Natural killer cell treated with Interleukin-12 subunit alpha and Interleukin-12 subunit beta and Interleukin-15 and Interleukin-18, amount 100 ng/mL, for 72 hours (primary cell): ENCODE measurements around the gene ARPP21. TPM values are rescaled to one million over a fixed set of nuclear protein-coding genes. Genes with fewer than 3 reads are reported as not detected.

Experiments used
- ATAC-seq, 2 donors: fragments of 150-1000 bp; cut with Tn5 transposase in 1 of 2; sonication (Bioruptor Pico), chemical (Tn5 transposase) in 1 of 2; 2 replicates each; pipeline ENCODE4 v1.10.0; 2021
- DNase-seq: peaks from one replicate; pipeline ENCODE4 v3.0.0; 2022; ENCODE audit warnings: low spot score
- H3K27ac Mint-ChIP-seq, 2 donors: 1 replicate in 1 of 2; 2 replicates in 1 of 2; pipeline ENCODE4 v1.8.0; 2022; ENCODE audit warnings: mixed read lengths in 2 of 2, mild to moderate bottlenecking in 1 of 2, moderate library complexity in 1 of 2
- H3K27me3 Mint-ChIP-seq, 2 donors: 1 replicate in 1 of 2; 2 replicates in 1 of 2; pipeline ENCODE4 v1.8.0; 2022; ENCODE audit warnings: mixed read lengths in 2 of 2
- H3K36me3 Mint-ChIP-seq: one replicate; pipeline ENCODE4 v1.8.0; 2022; ENCODE audit warnings: mixed read lengths
- H3K4me1 Mint-ChIP-seq, 2 donors: 1 replicate in 1 of 2; 2 replicates in 1 of 2; pipeline ENCODE4 v1.8.0; 2022; ENCODE audit warnings: low read depth in 2 of 2, mixed read lengths in 2 of 2, mild to moderate bottlenecking in 1 of 2
- H3K4me3 Mint-ChIP-seq: one replicate; pipeline ENCODE4 v1.8.0; 2022; ENCODE audit warnings: mixed read lengths
- H3K9me3 Mint-ChIP-seq: 2 replicates; pipeline ENCODE4 v1.8.0; 2022; ENCODE audit warnings: mixed read lengths
- total RNA-seq, 2 donors: library from RNA; stranded (reverse); gene quantifications; one replicate each; pipeline ENCODE4 v1.2.3, GENCODE V29; 2022

Gene ARPP21
- total RNA-seq, 2 donors from 2014 or later, result not detected

- Mint-ChIP-seq H3K27ac (no peak overlapping the region), H3K4me1 (no peaks in the 10 kb centered on the region), H3K4me3 (no peak overlapping the region), H3K9me3 (peaks cover 3% of the 10 kb centered on the region), H3K36me3 (no peaks in the 10 kb centered on the region), H3K27me3 (no peaks in the 10 kb centered on the region)
- ATAC-seq, result no peak
- no peak for DNase-seq
These were observed 35.3 kb downstream of the ARPP21 start for GRCh38 chr3:35674451-35675109.

GRCh38 chr3:35675206-35675605, 35.9 kb downstream of the ARPP21 start:
- no peak overlapping the region for H3K27ac Mint-ChIP-seq
- no peaks in the 10 kb centered on the region for H3K27me3 Mint-ChIP-seq
- no peaks in the 10 kb centered on the region for H3K4me1 Mint-ChIP-seq
- no peak for ATAC-seq
- no peak overlapping the region for H3K4me3 Mint-ChIP-seq
- no peak for DNase-seq
- H3K9me3 Mint-ChIP-seq, result peaks cover 3% of the 10 kb centered on the region
- H3K36me3 Mint-ChIP-seq, result no peaks in the 10 kb centered on the region

- no peaks in the 10 kb centered on the region for H3K27me3 Mint-ChIP-seq
- no peaks in the 10 kb centered on the region for H3K36me3 Mint-ChIP-seq
- H3K4me1 Mint-ChIP-seq, result no peaks in the 10 kb centered on the region
- peaks cover 3% of the 10 kb centered on the region for H3K9me3 Mint-ChIP-seq
- H3K4me3 Mint-ChIP-seq, result no peak overlapping the region
- ATAC-seq, result no peak
- DNase-seq, result no peak
- no peak overlapping the region for H3K27ac Mint-ChIP-seq
These were observed 36.3 kb downstream of the ARPP21 start for GRCh38 chr3:35675621-35676020.

- no peaks in the 10 kb centered on the region for H3K27me3 Mint-ChIP-seq
- ATAC-seq, result no peak
- no peaks in the 10 kb centered on the region for H3K4me1 Mint-ChIP-seq
- no peak overlapping the region for H3K27ac Mint-ChIP-seq
- no peak for DNase-seq
- H3K36me3 Mint-ChIP-seq, result no peaks in the 10 kb centered on the region
- H3K4me3 Mint-ChIP-seq, result no peak overlapping the region
- H3K9me3 Mint-ChIP-seq, result peaks cover 3% of the 10 kb centered on the region
These were observed 38.5 kb downstream of the ARPP21 start for GRCh38 chr3:35677797-35678196.

- Mint-ChIP-seq H3K4me1 (no peaks in the 10 kb centered on the region), H3K9me3 (peaks cover 3% of the 10 kb centered on the region), H3K4me3 (no peak overlapping the region), H3K27ac (no peak overlapping the region), H3K36me3 (no peaks in the 10 kb centered on the region), H3K27me3 (no peaks in the 10 kb centered on the region)
- DNase-seq, result no peak
- no peak for ATAC-seq
These were observed 39.4 kb downstream of the ARPP21 start for GRCh38 chr3:35678643-35679161.

GRCh38 chr3:35679409-35680080, 40.2 kb downstream of the ARPP21 start:
- Mint-ChIP-seq H3K4me3 (no peak overlapping the region), H3K36me3 (no peaks in the 10 kb centered on the region), H3K9me3 (peaks cover 3% of the 10 kb centered on the region), H3K4me1 (no peaks in the 10 kb centered on the region), H3K27ac (no peak overlapping the region), H3K27me3 (no peaks in the 10 kb centered on the region)
- ATAC-seq (no peak), DNase-seq (no peak)

- H3K9me3 Mint-ChIP-seq, result no peaks in the 10 kb centered on the region
- ATAC-seq (no peak), DNase-seq (no peak)
- no peaks in the 10 kb centered on the region for H3K27me3 Mint-ChIP-seq
- H3K4me3 Mint-ChIP-seq, result no peak overlapping the region
- H3K27ac Mint-ChIP-seq, result no peak overlapping the region
- no peaks in the 10 kb centered on the region for H3K36me3 Mint-ChIP-seq
- H3K4me1 Mint-ChIP-seq, result no peaks in the 10 kb centered on the region
These were observed 41.7 kb downstream of the ARPP21 start for GRCh38 chr3:35680866-35681650.

GRCh38 chr3:35685153-35685552, 45.8 kb downstream of the ARPP21 start:
- no peak for ATAC-seq
- H3K36me3 Mint-ChIP-seq, result no peaks in the 10 kb centered on the region

GRCh38 chr3:35688826-35689225, 49.5 kb downstream of the ARPP21 start:
- ATAC-seq, result no peak
- Mint-ChIP-seq H3K4me1 (no peaks in the 10 kb centered on the region), H3K4me3 (no peak overlapping the region), H3K36me3 (no peaks in the 10 kb centered on the region), H3K27me3 (no peaks in the 10 kb centered on the region), H3K9me3 (no peaks in the 10 kb centered on the region), H3K27ac (no peak overlapping the region)
- no peak for DNase-seq

More at GRCh38 chr3:35685153-35685552, 45.8 kb downstream of the ARPP21 start:
- Mint-ChIP-seq H3K4me3 (no peak overlapping the region), H3K27ac (no peak overlapping the region), H3K4me1 (no peaks in the 10 kb centered on the region), H3K9me3 (no peaks in the 10 kb centered on the region), H3K27me3 (no peaks in the 10 kb centered on the region)
- DNase-seq, result no peak

- H3K4me3 Mint-ChIP-seq, result no peak overlapping the region
- H3K27ac Mint-ChIP-seq, result no peak overlapping the region
- no peaks in the 10 kb centered on the region for H3K27me3 Mint-ChIP-seq
- DNase-seq, result no peak
- H3K36me3 Mint-ChIP-seq, result no peaks in the 10 kb centered on the region
- H3K9me3 Mint-ChIP-seq, result peaks cover 1% of the 10 kb centered on the region
- no peak for ATAC-seq
- H3K4me1 Mint-ChIP-seq, result no peaks in the 10 kb centered on the region
These were observed 50.9 kb downstream of the ARPP21 start for GRCh38 chr3:35690271-35690670.

GRCh38 chr3:35705904-35706303, 66.6 kb downstream of the ARPP21 start:
- H3K9me3 Mint-ChIP-seq, result peaks cover 5% of the 10 kb centered on the region
- no peaks in the 10 kb centered on the region for H3K4me1 Mint-ChIP-seq
- DNase-seq (no peak), ATAC-seq (no peak)
- H3K27me3 Mint-ChIP-seq, result no peaks in the 10 kb centered on the region
- no peak overlapping the region for H3K4me3 Mint-ChIP-seq
- H3K36me3 Mint-ChIP-seq, result no peaks in the 10 kb centered on the region
- no peak overlapping the region for H3K27ac Mint-ChIP-seq

GRCh38 chr3:35707904-35708303, 68.6 kb downstream of the ARPP21 start:
- Mint-ChIP-seq H3K27me3 (no peaks in the 10 kb centered on the region), H3K4me1 (no peaks in the 10 kb centered on the region), H3K9me3 (peaks cover 2% of the 10 kb centered on the region), H3K27ac (no peak overlapping the region), H3K4me3 (no peak overlapping the region), H3K36me3 (no peaks in the 10 kb centered on the region)
- DNase-seq (no peak), ATAC-seq (no peak)

GRCh38 chr3:35708394-35709271, 69.3 kb downstream of the ARPP21 start:
- Mint-ChIP-seq H3K36me3 (no peaks in the 10 kb centered on the region), H3K4me1 (no peaks in the 10 kb centered on the region), H3K27ac (no peak overlapping the region), H3K4me3 (no peak overlapping the region), H3K27me3 (no peaks in the 10 kb centered on the region), H3K9me3 (peaks cover 2% of the 10 kb centered on the region)
- ATAC-seq, result no peak
- DNase-seq, result no peak
